ENCODE data around the gene SPATA13.
"Not testable (repeated sequence)": the region's sequence is repeated elsewhere in the genome, so short reads cannot be mapped to it uniquely, and the experiment has no call there.

The SPATA13 gene

DNA sequence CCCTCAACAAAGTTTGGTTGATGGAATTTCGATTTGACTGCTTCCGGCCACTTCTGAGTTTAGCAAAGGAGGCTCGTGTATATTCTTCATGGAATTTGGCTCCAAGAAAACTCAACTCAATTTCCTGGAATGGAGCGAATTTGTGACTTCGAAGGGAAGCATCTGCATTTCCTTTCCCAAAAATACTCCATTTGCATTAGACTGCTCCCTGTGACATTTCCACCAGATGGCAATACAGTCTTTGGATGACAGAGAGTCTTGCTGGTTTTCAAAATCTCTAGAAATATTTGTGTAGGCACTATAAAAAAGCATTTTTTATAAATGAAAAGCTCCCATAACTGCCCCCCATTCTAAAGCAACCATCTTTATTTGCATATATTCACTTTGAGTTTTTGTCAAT, 152.9 kb downstream of the SPATA13 start:
- no peak for DNase-seq (ENCODE audit: low read depth)

DNA sequence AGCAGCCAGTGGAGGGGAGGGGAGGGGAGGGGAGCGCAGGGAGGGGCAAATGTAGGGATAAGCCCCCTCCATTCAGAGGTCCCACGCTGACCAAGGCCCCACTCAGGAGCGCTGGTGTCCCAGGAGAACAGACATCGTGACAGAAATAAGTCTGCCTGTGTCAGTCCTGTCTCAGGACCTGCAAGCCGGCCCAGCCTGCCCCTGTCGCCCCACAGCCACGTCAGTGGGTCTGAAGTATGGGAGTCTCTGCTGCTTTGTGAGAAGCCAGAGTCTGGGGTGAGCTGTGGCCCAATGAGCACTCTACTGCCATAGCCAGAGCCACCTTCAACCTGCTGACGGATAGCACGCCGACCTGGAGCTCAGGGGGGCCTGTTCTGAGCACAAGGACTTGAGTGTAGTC, 157.3 kb downstream of the SPATA13 start:
- DNase-seq (ENCODE audit: low read depth): not testable (repeated sequence)

GRCh38 chr13:24318878-24319277, 158.4 kb downstream of the SPATA13 start:
- DNase-seq (ENCODE audit: low read depth): not testable (repeated sequence)

- DNase-seq (ENCODE audit: low read depth): not testable (repeated sequence)
Measured at GRCh38 chr13:24319641-24320040, 159.1 kb downstream of the SPATA13 start.

DNA sequence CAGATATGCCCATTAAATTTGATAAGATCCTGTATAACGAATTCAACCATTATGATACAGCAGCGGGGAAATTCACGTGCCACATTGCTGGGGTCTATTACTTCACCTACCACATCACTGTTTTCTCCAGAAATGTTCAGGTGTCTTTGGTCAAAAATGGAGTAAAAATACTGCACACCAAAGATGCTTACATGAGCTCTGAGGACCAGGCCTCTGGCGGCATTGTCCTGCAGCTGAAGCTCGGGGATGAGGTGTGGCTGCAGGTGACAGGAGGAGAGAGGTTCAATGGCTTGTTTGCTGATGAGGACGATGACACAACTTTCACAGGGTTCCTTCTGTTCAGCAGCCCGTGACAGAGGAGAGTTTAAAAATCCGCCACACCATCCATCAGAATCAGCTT, 160.9 kb downstream of the SPATA13 start:
- DNase-seq (ENCODE audit: low read depth): not testable (repeated sequence)

DNA sequence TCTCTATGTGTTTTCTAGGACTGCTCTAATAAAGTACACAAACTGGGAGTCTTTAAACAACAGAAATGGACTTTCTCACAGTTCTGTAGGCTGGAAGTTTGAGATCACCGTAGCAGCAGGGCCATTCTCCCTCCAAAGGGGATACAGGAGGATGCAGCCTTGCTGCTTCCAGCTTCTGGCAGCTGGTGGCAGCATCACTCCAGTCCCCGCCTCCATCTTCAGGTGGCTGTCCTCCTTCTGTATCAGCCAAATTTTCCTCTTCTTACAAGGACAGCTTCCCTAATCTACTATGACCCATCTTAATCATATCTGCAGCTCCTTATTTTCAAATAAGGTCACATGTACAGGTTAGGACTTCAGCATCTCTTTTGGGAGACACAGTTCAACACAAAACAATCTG, 161.9 kb downstream of the SPATA13 start:
- DNase-seq (ENCODE audit: low read depth): not testable (repeated sequence)

DNA sequence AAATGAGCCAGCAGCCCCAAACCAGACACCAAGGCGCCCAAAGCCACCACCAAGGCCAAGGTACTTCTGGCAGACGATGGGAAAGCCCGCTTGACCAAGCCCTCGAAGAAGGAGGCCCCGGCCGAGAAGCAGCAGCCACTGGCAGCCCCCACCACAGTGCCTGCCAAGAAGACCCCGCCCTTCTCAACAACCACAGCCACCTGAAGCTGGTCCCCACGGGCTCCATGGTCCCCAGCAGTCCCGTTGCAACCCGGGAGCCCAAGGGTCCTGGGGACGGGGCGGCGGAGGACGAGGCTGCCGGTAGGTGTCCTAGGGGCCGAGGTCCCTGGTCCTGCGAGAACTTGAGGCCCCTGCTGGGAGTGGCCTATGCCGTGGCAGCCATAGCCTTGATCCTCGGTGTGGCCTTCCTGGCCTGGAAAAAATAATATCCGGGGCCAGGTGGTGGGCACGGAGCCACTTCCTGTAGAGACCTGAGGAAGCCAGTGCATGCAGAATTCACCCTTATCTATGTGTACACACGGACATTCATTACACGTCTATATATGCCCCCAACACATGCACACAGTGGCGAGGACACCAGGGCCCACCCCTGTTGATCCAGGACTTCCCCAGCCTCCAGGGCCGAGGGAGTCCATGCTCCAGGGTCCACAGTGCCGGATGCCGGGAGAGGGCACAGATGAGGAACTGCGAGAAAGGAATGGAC, 162.7 kb downstream of the SPATA13 start:
- DNase-seq (ENCODE audit: low read depth): no peak

DNA sequence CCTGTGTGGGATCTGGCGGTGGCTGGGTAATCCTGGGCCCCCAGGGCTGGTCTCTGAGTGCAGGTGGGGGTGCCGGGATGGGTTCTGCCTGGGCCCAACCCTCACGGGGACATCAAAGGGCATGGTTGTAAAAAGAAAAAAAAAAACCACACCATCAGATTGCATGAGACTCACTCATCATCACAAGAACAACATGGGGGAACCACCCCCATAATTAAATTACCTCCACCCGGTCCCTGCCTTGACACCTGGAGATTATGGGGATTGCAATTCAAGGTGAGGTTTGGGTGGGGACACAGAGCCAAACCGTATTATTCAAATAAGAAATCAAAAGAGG, 163.2 kb downstream of the SPATA13 start:
- no peak for DNase-seq (ENCODE audit: low read depth)

DNA sequence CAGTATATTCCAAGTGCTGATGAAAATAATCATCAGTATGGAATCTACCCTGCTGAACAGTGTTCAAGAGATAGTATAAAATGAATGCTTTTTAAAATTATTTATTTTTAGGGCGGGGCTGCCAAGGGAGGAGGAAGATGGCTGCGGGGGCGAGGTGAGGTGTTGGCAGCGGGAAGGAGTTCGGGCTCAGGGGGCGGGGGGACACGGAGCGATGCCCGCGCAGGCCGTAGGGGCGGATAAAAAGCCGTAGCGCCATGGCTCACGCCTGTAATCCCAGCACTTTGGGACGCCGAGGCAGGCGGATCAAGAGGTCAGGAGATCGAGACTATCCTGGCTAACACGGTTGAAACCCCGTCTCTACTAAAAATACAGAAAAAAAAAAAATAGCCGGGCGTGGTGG, 167.1 kb downstream of the SPATA13 start:
- DNase-seq (ENCODE audit: low read depth): not testable (repeated sequence)

DNA sequence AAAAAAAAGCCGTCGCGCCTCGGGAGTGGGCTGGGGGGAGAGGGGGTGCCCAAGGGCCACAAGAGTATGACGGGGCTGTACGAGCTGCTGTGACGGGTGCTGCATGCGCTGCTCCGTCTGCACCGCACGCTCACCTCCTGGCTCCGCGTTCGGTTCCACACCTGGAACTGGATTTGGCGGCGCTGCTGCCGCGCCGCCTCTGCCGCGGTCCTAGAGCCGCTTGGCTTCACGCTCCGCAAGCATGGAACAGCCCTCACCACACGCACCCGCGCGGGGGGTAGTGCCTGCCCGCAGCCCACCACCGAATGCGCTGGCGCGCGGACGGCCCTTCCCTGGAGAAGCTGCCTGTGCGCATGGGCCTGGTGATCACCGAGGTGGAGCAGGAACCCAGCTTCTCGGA, 167.6 kb downstream of the SPATA13 start:
- DNase-seq (ENCODE audit: low read depth): no peak

- DNase-seq (ENCODE audit: low read depth): no peak
Measured at GRCh38 chr13:24338721-24339120, 178.2 kb downstream of the SPATA13 start.

DNA sequence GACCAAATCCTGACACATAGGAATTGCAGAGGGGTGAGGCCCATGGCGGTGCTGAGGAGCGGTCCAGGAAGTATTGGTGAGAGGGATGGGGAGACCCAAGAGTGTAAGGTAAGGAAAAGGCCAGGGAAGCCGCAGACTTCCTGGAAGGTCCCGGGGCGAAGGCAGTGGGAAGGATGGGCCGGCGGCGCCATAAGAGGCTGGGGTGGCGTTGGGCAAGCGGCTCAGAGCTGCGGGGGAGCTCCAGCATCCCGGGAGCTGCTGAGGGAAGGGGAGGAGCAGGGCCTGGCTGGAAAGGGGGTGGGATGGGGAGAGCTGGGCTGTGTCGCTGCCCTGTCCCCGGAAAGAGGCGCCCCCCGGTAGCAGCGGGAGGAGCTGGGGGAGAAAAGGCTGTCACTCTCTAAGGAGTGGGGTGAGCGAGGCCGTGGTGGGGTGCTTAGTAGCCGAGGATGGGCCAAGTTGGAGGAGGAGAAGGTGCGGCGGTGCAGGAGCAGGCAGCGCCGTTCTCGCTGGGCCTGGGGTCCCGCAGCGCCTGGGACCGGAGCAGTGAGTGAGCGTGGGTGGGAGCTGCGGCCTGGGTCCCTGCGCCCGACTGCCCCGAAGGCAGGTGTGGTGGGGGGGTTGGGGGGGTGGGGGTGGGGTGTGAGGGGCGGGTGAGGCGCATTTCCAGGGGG, 179.6 kb downstream of the SPATA13 start:
- no peak for DNase-seq (ENCODE audit: low read depth)

- DNase-seq (ENCODE audit: low read depth): no peak
Measured at GRCh38 chr13:24340608-24340955, 180.1 kb downstream of the SPATA13 start.

DNA sequence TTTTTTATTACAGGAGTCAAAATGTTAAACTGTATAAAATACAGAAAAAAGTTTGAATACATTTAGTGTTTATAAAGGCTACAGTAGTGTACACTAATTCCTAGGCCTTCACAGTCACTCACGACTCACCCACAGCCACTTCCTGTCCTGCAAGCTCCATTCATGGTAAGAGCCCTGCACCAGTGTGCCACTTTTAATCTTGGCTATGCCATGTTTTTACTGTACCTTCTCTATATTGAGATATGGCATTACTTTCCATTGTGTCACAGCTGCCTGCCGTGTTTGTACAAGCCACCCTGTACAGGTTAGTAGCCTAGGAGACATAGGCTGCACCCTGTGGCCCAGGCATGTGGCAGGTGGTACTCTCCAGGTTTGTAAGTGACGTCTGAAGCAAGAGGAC, 180.9 kb downstream of the SPATA13 start:
- DNase-seq (ENCODE audit: low read depth): no peak

GRCh38 chr13:24348385-24348784, 187.9 kb downstream of the SPATA13 start:
- no peak for DNase-seq (ENCODE audit: low read depth)

DNA sequence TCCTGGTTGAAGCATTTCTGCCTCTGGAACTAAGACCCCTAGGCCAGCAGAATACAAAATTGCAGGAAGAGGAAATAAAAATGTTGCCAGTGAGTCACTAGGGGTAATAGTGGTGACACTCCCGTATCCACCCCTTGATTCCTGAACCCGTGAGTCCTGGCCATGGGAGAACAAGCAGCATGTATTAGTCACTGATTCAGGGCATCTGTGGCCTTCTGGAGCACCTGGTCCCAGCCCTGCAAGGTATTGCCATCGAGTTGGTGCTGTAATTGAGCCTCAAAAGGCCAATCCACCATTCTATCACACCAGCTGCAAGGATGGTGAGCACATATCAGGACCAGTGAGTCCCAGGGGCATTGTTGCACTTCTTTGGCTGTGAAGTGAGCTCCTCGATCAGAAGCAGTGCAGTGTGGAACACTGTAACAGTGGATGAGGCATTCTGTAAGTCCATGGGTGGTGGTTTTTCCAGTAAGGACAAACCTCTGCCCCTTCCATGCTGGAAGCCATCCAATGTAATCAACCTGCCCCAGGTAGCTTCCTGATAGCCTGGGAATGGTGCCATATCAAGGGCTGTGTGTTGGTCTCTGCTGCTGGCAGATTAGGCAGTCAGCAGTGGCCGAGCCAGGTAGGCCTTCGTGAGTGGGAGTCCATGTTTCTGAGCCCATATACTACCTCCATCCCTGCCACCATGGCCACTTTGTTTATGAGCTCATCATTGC, 188.4 kb downstream of the SPATA13 start:
- DNase-seq (ENCODE audit: low read depth): no peak

- not testable (repeated sequence) for DNase-seq (ENCODE audit: low read depth)
Measured at GRCh38 chr13:24349778-24350664, 189.5 kb downstream of the SPATA13 start.

DNA sequence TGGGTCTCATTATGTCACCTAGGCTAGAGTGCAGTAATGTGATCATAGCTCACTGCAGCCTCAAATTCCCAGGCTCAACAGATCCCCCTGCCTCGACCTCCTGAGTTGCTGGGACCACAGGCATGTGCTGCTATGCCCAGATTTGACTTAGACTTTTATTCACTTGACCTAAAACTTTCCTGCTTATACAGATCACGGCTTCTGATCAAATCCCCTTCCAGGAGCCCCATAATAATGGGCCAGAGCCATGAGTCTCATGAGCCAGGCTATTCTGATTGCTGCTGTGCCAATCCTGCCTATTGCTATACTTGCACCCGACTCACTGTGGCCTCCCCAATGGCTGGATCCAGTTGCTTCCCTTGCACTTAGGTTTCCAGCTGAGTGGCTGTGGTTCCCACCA, 190.9 kb downstream of the SPATA13 start:
- no peak for DNase-seq (ENCODE audit: low read depth)

GRCh38 chr13:24353736-24354135, 193.2 kb downstream of the SPATA13 start:
- no peak for DNase-seq (ENCODE audit: low read depth)

DNA sequence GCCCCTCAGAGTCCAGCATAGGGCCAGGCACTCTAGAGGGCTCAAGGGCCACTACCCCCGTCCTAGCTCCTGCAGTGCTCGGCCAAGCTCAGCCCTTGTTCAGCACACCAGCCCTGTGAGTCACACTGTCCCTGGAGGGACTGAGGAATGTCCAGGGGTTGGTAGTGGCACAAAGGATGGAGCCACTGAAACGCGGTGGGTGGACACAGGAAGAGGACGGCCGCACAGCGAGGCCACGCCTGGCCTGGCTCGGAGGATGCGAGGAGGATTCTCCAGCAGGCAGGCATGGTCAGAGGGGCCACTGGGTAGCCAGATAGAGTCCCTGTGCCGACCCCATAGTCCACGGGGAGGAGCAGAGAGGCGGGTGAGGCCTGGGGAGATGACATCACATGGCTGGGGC, 194.6 kb downstream of the SPATA13 start:
- no peak for DNase-seq (ENCODE audit: low read depth)

DNA sequence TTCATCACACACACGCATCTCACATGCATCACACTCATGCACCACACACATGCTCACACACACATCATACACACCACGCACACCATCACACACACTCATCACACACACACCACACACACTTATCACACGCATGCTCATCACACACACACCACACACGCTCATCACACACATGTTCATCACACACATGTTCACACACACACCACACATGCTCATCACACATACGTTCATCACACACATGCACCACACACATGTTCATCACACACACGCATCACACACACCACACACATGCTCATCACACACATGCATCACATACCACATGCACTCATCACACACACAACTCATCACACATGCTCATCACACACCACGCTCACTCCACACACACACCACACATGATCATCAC, 195.8 kb downstream of the SPATA13 start:
- DNase-seq (ENCODE audit: low read depth): no peak
